Central memory CD4-positive, alpha-beta T cell (primary cell): Measurements from ENCODE around the gene ZNF366.

ENCODE experiments used
- DNase-seq: peaks from one replicate; pipeline ENCODE4 v3.0.0; 2022
- total RNA-seq, 3 experiments: gene quantifications; one replicate each; lab custom pipeline; 2026; lab: John Stamatoyannopoulos, UW

ZNF366 gene
- total RNA-seq: 0 reads per million in 3 experiments

GRCh38 chr5:72507231-72507906, at the start of gene ZNF366:
ZNF366 (minus strand) TSS chr5:72507410; CDS start chr5:72461496, 45,914 bp downstream.
- DNase-seq: no peak

- no peak for DNase-seq
Observed at GRCh38 chr5:72556351-72557166, 49.3 kb upstream of the ZNF366 start.

- DNase-seq: no peak
Observed at GRCh38 chr5:72555871-72556270, 48.7 kb upstream of the ZNF366 start.

- DNase-seq: no peak
Observed at GRCh38 chr5:72554897-72555296, 47.7 kb upstream of the ZNF366 start.

GRCh38 chr5:72552041-72552557, 44.9 kb upstream of the ZNF366 start:
- no peak for DNase-seq

- no peak for DNase-seq
Observed at GRCh38 chr5:72550595-72550994, 43.4 kb upstream of the ZNF366 start.

- DNase-seq: no peak
Observed at GRCh38 chr5:72543811-72544210, 36.6 kb upstream of the ZNF366 start.

GRCh38 chr5:72543365-72543764, 36.2 kb upstream of the ZNF366 start:
- no peak for DNase-seq

- DNase-seq: no peak
Observed at GRCh38 chr5:72542695-72543094, 35.5 kb upstream of the ZNF366 start.

GRCh38 chr5:72541501-72542225, 34.5 kb upstream of the ZNF366 start:
- no peak for DNase-seq

- DNase-seq: no peak
Observed at GRCh38 chr5:72540759-72541438, 33.7 kb upstream of the ZNF366 start.

GRCh38 chr5:72539726-72540125, 32.5 kb upstream of the ZNF366 start:
- no peak for DNase-seq

- DNase-seq: no peak
Observed at GRCh38 chr5:72539038-72539437, 31.8 kb upstream of the ZNF366 start.

GRCh38 chr5:72537166-72537565, 30.0 kb upstream of the ZNF366 start:
- no peak for DNase-seq

GRCh38 chr5:72531496-72532190, 24.4 kb upstream of the ZNF366 start:
- DNase-seq: no peak

- DNase-seq: no peak
Observed at GRCh38 chr5:72530196-72530595, 23.0 kb upstream of the ZNF366 start.

GRCh38 chr5:72529383-72529782, 22.2 kb upstream of the ZNF366 start:
- no peak for DNase-seq

GRCh38 chr5:72525816-72526215, 18.6 kb upstream of the ZNF366 start:
- DNase-seq: no peak

- no peak for DNase-seq
Observed at GRCh38 chr5:72523960-72524582, 16.9 kb upstream of the ZNF366 start.

- DNase-seq: no peak
Observed at GRCh38 chr5:72522607-72523006, 15.4 kb upstream of the ZNF366 start.

- no peak for DNase-seq
Observed at GRCh38 chr5:72519111-72519510, 11.9 kb upstream of the ZNF366 start.
